ENCODE results near the gene PPM1L.
"Not testable (repeated sequence)": the region's sequence is repeated elsewhere in the genome, so short reads cannot be mapped to it uniquely, and the experiment has no call there.

Gene PPM1L

GRCh38 chr3:161008086-161008485 is 252.1 kb downstream of the PPM1L start (continued):
- TF ChIP-seq, protein P1, sequence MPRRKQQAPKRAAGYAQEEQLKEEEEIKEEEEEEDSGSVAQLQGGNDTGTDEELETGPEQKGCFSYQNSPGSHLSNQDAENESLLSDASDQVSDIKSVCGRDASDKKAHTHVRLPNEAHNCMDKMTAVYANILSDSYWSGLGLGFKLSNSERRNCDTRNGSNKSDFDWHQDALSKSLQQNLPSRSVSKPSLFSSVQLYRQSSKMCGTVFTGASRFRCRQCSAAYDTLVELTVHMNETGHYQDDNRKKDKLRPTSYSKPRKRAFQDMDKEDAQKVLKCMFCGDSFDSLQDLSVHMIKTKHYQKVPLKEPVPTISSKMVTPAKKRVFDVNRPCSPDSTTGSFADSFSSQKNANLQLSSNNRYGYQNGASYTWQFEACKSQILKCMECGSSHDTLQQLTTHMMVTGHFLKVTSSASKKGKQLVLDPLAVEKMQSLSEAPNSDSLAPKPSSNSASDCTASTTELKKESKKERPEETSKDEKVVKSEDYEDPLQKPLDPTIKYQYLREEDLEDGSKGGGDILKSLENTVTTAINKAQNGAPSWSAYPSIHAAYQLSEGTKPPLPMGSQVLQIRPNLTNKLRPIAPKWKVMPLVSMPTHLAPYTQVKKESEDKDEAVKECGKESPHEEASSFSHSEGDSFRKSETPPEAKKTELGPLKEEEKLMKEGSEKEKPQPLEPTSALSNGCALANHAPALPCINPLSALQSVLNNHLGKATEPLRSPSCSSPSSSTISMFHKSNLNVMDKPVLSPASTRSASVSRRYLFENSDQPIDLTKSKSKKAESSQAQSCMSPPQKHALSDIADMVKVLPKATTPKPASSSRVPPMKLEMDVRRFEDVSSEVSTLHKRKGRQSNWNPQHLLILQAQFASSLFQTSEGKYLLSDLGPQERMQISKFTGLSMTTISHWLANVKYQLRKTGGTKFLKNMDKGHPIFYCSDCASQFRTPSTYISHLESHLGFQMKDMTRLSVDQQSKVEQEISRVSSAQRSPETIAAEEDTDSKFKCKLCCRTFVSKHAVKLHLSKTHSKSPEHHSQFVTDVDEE (CRISPR knock-in tag; IDR thresholded peaks at IDR 0.05) = no peak
- TF ChIP-seq ARNTL (CRISPR knock-in tag; IDR thresholded peaks at IDR 0.05; ENCODE audit: borderline replicate concordance, low read depth) (no peak), PPARA (CRISPR knock-in tag; IDR thresholded peaks at IDR 0.05; ENCODE audit: borderline replicate concordance) (no peak), ZNF70 (CRISPR knock-in tag; IDR thresholded peaks at IDR 0.05) (no peak)
- TF ChIP-seq, protein P2, sequence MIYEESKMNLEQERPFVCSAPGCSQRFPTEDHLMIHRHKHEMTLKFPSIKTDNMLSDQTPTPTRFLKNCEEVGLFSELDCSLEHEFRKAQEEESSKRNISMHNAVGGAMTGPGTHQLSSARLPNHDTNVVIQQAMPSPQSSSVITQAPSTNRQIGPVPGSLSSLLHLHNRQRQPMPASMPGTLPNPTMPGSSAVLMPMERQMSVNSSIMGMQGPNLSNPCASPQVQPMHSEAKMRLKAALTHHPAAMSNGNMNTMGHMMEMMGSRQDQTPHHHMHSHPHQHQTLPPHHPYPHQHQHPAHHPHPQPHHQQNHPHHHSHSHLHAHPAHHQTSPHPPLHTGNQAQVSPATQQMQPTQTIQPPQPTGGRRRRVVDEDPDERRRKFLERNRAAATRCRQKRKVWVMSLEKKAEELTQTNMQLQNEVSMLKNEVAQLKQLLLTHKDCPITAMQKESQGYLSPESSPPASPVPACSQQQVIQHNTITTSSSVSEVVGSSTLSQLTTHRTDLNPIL (CRISPR knock-in tag; IDR thresholded peaks at IDR 0.05; ENCODE audit: low read depth) = no peak

DNA sequence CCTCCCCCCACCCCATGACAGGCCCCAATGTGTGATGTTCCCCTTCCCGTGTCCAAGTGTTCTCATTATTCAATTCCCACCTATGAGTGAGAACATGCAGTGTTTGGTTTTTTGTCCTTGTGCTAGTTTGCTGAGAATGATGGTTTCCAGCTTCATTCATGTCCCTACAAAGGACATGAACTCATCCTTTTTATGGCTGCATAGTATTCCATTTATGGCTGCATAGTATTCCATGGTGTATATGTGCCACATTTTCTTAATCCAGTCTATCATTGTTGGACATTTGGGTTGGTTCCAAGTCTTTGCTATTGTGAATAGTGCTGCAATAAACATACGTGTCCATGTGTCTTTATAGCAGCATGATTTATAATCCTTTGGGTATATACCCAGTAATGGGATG is 254.1 kb downstream of the PPM1L start:
- not testable (repeated sequence) for ATAC-seq

- no peak for TF ChIP-seq ZFP3 (CRISPR knock-in tag; IDR thresholded peaks at IDR 0.05)
- TF ChIP-seq ESRRG (CRISPR knock-in tag; IDR thresholded peaks at IDR 0.05) = no peak
- TF ChIP-seq, protein P3, sequence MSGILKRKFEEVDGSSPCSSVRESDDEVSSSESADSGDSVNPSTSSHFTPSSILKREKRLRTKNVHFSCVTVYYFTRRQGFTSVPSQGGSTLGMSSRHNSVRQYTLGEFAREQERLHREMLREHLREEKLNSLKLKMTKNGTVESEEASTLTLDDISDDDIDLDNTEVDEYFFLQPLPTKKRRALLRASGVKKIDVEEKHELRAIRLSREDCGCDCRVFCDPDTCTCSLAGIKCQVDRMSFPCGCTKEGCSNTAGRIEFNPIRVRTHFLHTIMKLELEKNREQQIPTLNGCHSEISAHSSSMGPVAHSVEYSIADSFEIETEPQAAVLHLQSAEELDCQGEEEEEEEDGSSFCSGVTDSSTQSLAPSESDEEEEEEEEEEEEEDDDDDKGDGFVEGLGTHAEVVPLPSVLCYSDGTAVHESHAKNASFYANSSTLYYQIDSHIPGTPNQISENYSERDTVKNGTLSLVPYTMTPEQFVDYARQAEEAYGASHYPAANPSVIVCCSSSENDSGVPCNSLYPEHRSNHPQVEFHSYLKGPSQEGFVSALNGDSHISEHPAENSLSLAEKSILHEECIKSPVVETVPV (CRISPR knock-in tag; IDR thresholded peaks at IDR 0.05) = no peak
- no peak for TF ChIP-seq ZNF565 (CRISPR knock-in tag; conservative IDR thresholded peaks at IDR 0.05; ENCODE audit: low read depth)
- no peak for TF ChIP-seq ZC3H10 (CRISPR knock-in tag; IDR thresholded peaks at IDR 0.05)
- TF ChIP-seq RARB (CRISPR knock-in tag; IDR thresholded peaks at IDR 0.05) = no peak
- TF ChIP-seq SNAI2 (CRISPR knock-in tag; IDR thresholded peaks at IDR 0.05) = no peak
- no peak for TF ChIP-seq BACH2 (CRISPR knock-in tag; IDR thresholded peaks at IDR 0.05; ENCODE audit: borderline replicate concordance)
- TF ChIP-seq ARNTL (CRISPR knock-in tag; IDR thresholded peaks at IDR 0.05; ENCODE audit: borderline replicate concordance, low read depth) = no peak
- TF ChIP-seq TOX (CRISPR knock-in tag; IDR thresholded peaks at IDR 0.05; ENCODE audit: borderline replicate concordance) = no peak
- TF ChIP-seq, protein P2 (CRISPR knock-in tag; IDR thresholded peaks at IDR 0.05; ENCODE audit: low read depth) = no peak
- no peak for TF ChIP-seq ZNF70 (CRISPR knock-in tag; IDR thresholded peaks at IDR 0.05)
- TF ChIP-seq OSR1 (CRISPR knock-in tag; IDR thresholded peaks at IDR 0.05) = no peak
- TF ChIP-seq TCF4 (CRISPR knock-in tag; IDR thresholded peaks at IDR 0.05; ENCODE audit: borderline replicate concordance) = no peak
- TF ChIP-seq ZNF8 (CRISPR knock-in tag; IDR thresholded peaks at IDR 0.05) = no peak
- ATAC-seq = no peak
Measured at GRCh38 chr3:161014843-161015749, 259.1 kb downstream of the PPM1L start.

DNA sequence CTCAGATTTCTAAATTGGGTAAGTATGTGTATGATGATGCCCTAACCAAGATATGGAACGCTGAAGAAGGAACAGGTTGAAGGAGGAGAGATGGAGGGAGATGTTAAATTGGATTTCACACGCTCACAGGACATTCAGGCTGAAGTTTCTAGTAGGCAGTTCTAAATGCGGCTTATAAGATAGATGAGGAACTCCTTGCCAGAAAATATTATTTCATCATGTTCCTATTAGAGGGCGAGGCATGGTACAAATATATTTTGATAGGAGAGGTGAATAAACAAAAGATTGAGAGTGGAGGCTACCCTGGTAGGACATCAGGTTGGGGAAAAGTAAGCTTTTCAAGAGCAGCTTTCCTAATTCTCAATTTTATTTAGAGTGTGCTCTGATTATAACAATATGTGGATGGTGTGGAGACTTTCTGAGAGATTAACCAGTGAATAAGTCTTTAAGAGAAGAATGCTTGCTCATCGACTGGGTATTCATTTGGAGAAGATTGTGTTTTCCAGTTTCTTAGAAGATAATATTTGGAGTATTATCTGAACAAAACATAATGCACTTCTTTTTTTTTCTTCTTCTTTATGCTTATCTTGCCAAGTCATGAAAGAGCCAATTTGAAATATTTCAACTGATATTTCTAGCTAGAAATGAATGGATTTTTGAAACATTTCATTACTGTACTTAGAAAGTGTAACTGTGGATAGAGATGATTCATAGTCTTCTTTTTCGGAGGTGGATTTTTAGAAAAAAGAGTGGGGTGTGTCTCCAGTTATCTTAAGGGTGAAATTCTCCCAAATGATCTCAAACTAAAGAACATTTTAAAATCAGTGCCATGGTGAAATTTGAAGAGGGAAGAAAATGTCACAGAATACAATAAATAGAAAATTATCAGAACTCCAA is 260.6 kb downstream of the PPM1L start:
- no peak for ATAC-seq
- TF ChIP-seq TCF4 (CRISPR knock-in tag; IDR thresholded peaks at IDR 0.05; ENCODE audit: borderline replicate concordance) (no peak), TOX (CRISPR knock-in tag; IDR thresholded peaks at IDR 0.05; ENCODE audit: borderline replicate concordance) (no peak), ZNF565 (CRISPR knock-in tag; conservative IDR thresholded peaks at IDR 0.05; ENCODE audit: low read depth) (no peak), ZFP30 (CRISPR knock-in tag; IDR thresholded peaks at IDR 0.05) (no peak), GLIS3 (CRISPR knock-in tag; IDR thresholded peaks at IDR 0.05) (no peak), ESRRG (CRISPR knock-in tag; IDR thresholded peaks at IDR 0.05) (no peak), ZNF70 (CRISPR knock-in tag; IDR thresholded peaks at IDR 0.05) (no peak), BACH2 (CRISPR knock-in tag; IDR thresholded peaks at IDR 0.05; ENCODE audit: borderline replicate concordance) (no peak), RARB (CRISPR knock-in tag; IDR thresholded peaks at IDR 0.05) (no peak), ZNF8 (CRISPR knock-in tag; IDR thresholded peaks at IDR 0.05) (no peak)
- TF ChIP-seq, protein P1 (CRISPR knock-in tag; IDR thresholded peaks at IDR 0.05) = no peak
- TF ChIP-seq, protein P2 (CRISPR knock-in tag; IDR thresholded peaks at IDR 0.05; ENCODE audit: low read depth) = no peak

All from SK-N-SH treated with all-trans-retinoic acid at 6 μM for 48 hours (cell line).